IPS DF 4.7 (cell line): ENCODE data around the gene CAND2.

ENCODE experiments used
- DNase-seq: peaks from one replicate; pipeline ENCODE4 v3.0.0-alpha.2; 2013; ENCODE audit warnings: low spot score; ENCODE audit errors: extremely low read depth

CAND2 gene

GRCh38 chr3:12796171-12797123, at the start of gene CAND2:
Gene CAND2, plus strand, starts transcription at chr3:12796680. Its CDS starts 41 bp downstream, at chr3:12796721.
- no peak for DNase-seq

GRCh38 chr3:12748477-12748876, 48.0 kb upstream of the CAND2 start:
- DNase-seq: no peak

DNA sequence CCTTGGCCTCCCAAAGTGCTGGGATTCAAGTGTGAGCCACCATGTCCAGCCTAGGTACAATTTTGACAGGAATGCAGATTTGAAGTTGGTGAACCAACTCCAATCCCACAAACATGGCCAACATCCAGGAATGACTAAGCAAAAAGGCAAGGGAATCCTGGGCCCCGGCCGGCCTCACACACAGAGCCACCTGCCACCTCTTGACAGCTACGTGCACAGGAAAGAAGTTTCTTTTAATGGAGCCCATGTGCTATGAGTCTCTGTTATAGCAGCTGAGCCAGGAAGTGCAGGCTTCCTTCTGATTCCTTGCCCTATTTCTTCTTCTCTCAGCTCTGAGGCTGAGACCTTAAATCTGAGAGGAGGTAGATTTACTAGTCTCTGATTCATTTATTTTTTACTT, 46.3 kb upstream of the CAND2 start:
- DNase-seq: no peak

- DNase-seq: no peak
Measured at GRCh38 chr3:12750658-12751071, 45.8 kb upstream of the CAND2 start.

DNA sequence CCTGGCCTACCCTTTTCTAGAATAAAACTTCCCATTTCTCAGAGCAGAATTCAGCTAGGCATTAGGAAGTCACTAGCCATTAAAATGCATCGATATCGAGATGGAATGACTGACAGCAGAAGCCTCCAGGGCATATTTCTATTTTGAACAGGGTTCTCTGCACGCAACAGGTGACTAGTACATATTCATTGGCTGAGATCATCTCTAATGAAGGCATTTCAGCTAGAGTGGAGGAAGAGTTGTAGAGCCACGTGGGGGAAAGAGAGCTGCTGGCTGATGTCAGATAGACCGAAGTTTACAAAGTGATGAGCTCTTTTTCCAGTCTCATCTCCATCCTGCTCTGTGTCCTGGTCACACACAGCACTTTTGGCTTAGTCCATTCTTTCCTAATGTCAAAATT, 44.9 kb upstream of the CAND2 start:
- DNase-seq: no peak

GRCh38 chr3:12752102-12752501, 44.4 kb upstream of the CAND2 start:
- DNase-seq: no peak

DNA sequence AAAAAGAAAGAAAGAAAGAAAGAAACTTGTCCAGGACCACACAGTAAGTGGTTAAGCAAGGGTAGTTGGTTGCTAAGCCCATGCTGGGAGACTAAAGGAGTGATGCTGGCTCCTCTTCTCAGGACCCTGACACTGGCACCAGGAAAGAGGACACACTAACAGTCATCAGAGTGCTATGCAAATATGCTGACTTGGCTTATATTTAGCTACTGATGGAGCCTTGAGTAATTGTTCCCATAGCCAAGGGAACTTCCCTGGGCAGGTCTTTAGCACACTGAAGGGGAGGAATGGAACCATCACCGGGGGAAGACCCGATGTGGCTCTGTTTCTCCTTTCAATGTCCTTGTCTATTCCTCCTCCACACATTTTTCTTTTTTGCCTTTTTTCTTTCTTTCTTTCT, 43.7 kb upstream of the CAND2 start:
- DNase-seq: no peak

- DNase-seq: no peak
Measured at GRCh38 chr3:12753275-12754028, 43.0 kb upstream of the CAND2 start.

- DNase-seq: no peak
Measured at GRCh38 chr3:12754313-12754712, 42.2 kb upstream of the CAND2 start.

- DNase-seq: no peak
Measured at GRCh38 chr3:12755754-12756153, 40.7 kb upstream of the CAND2 start.

DNA sequence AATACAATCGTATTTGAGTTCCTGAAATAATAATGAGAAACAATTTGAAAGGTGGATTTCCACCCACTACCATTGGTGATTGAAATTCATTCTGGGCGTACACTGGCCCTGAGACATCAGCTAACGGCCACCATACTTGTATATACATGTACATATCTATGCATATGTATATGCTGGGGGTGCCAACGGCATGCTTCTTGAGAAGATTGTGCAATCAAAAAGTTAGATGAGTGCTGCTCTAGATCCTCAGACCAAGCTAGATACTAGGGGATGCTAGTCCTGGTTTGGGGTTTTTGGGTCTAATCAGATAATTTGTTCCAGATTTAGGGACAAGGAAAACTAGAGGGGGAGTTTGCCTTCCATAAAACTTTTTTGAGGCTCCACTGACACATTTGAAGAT, 40.3 kb upstream of the CAND2 start:
- DNase-seq: no peak

DNA sequence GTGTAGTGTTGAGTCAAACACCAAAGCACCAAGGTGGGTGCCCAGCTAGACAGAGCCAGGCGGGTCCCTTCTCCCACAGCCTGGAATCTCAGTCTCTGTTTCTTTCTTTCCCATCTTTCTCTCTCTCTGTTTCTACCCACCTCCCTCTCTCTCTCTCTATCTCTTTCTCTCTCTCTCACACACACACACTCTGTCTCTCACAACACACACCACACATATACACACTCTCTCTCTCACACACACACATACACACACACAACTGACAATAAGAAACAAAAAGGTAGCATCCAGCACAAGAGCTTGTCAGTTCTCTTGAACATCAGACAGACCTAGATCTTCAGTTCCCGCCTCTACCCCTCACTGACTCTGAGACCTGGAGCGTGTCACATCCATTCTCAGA, 39.8 kb upstream of the CAND2 start:
- no peak for DNase-seq

DNA sequence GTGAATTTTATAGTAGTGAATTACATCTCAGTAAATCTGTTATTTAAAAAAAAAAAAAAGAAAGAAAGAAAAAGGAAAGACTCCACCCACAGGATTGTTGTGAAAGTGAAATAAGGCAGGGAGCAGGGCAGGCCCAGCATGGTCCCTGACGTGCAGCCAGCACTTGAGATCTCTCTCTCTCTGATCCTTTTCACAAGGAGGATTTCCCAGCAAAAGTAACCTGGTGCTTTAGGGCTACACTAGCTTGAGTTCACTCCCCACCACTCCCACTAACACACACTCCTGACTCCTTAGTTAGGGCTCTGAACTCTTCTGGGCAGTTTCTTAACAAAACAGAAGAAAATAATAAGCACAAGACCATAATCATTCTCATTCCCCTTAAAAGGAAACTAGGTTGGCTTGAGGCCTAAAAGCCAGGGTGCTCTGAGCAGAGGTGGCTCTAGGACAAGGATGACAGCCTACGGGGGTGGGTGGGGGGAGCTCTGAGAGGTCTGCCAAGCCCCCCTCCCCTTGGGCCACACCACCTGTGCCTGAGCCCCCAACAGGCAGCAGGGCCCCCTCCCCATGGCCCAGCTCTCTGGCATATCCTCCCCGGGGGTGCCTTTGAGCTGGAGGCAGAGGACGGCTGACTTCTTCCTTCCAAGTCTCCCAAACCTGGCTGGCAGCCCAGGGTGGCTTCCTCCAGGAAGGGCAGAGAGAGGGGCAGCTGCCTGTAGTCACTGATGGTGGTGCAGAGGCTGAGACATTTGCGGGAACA, 38.3 kb upstream of the CAND2 start:
- no peak for DNase-seq

DNA sequence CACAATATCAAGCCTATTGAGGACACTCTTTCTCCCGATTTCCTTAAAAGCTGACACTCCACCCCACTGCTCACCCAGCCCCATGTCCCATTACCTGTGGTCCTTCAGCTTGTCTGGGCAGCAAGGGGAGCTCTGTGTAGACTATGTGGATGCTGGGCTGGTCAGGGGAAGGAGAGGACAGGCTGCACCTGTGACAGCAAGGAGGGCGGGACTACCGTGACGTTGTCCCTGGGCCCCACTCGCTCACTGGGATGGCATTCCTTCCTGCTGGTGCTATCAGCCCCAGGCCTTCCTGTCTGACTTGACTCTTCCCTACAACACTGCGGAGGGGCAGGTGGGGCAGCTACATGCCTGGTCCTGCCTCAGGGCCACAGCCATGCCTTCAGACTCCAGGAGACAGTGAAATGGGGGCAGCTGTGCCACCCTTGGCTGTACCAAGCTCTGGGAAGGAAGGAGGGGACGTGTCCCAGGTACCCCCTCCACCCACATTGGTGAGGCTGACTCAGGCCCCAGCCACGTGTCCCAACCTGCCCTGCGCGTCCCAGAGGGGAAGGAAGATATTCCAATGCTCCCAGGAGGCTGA, 37.3 kb upstream of the CAND2 start, which contains the start of gene TMEM40:
TSS of gene TMEM40 (minus strand) at position 163 of the 583 bp plus-strand sequence. CDS start 9,427 bp downstream, outside the sequence.
- no peak for DNase-seq

- DNase-seq: no peak
Measured at GRCh38 chr3:12759693-12760565, 36.6 kb upstream of the CAND2 start.

- DNase-seq: no peak
Measured at GRCh38 chr3:12764171-12764776, 32.2 kb upstream of the CAND2 start.

- DNase-seq: no peak
Measured at GRCh38 chr3:12766541-12766940, 29.9 kb upstream of the CAND2 start.

DNA sequence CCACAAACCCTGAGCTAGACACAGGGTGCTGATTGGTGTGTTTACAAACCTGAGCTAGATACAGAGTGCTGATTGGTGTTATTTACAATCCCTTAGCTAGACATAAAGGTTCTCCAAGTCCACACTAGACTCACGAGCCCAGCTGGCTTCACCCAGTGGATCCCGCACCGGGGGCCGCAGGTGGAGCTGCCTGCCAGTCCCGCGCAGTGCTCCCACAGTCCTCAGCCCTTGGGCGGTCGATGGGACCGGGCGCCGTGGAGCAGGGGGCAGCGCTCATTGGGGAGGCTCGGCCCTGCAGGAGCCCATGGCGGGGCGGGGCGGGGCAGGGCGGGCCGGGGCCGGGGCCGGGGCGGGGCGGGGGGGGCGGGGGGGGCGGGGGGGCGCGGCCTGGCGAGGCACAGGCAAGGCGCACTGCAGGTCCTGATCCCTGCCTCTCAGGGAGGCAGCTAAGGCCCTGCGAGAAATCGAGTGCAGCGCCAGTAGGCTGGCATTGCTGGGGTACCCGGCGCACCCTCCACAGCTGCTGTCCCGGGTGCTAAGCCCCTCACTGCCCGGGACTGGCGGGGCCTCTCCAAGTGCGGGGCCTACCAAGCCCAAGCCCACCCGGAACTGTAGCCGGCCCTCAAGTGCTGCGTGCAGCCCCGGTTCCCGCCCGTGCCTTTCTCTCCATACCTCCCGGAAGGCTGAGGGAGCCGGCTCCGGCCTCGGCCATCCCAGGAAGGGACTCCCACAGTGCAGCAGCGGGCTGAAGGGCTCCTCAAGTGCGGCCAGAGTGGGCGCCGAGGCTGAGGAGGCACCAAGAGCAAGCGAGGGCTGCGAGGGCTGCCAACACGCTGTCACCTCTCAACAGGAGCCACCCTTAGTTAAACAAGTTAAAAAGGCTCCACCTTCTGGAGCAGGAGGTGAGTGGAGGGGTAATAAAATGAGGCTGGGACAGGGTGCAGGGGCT, 27.6 kb upstream of the CAND2 start:
- no peak for DNase-seq

- DNase-seq: no peak
Measured at GRCh38 chr3:12769761-12770160, 26.7 kb upstream of the CAND2 start.
